Measurements from ENCODE around the gene INHA. TPM values are rescaled to one million over a fixed set of nuclear protein-coding genes. Genes with fewer than 3 reads are reported as not detected.

Gene INHA
- total RNA-seq, 1 donor from 2014 or later = 0.41 TPM

DNA sequence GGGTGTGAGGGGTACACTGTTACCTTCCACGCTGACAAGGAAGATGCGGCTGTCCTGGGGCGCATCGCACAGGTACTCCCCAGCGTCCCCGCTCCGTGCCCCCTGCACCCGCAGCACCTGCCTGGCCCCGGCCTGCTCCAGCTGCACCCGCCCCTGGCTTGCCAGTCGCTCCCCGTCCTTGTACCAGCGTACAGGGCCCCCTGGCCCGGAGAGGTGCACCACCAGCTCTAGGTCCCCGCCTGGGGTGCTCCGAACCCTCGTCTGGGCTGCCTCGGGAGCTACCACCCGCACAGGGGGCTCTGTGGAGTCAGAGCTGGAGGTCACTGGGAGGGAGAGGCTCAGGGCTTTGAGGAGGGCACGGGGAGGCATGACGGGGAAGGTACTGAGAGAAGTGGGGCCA is 14.8 kb upstream of the INHA start:
- no peak for DNase-seq (ENCODE audit: low spot score in 2 of 2)

DNA sequence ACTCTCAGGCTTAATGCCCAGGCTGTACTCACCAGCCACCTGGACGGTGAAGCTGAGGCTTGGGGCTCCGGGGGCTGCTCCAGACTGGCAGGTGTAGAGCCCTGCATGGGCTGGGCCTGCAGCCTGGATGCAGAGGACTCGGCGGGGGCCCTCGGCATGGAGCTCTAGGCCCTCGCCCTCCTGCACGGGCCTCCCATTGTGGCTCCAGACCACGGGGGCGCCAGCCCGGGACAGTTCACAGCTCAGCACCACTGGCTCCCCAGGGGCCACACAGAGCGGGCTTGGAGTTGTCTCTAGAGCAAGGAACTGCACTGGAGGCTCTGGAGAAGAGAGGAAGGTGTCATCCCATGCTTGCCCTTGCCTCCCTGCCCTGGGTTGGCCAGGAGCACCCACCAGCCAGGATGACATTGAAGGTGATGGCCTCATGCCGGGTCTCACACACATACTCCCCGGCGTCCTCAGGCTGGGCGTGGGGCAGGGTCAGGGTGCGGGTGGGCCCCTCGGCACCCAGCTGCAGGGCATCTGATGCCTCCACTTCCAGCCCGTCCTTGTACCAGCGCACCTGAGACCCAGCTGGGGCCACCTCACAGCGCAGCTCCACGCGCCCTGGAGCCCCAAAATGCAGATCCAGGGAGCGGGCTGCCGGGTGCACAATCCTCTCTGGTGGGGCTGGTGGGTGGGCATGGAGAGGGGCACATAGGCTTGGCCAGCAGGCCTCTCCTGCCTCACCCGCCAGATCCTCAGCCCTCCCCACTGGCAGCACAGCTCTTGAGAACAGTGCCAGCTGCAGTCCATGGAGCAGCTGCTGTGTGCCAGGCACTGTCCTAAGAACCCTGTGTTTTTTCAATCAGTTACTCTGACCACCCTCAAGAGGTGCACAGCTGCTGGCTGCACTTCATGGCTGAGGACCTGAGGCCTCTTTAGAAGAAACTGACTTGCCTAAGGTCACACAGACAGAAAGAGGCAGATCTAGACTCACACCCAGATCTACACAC is 14.0 kb upstream of the INHA start:
- no peak for FAIRE-seq

More for the DNA sequence above, 14.8 kb upstream of the INHA start:
- no peak for FAIRE-seq

DNA sequence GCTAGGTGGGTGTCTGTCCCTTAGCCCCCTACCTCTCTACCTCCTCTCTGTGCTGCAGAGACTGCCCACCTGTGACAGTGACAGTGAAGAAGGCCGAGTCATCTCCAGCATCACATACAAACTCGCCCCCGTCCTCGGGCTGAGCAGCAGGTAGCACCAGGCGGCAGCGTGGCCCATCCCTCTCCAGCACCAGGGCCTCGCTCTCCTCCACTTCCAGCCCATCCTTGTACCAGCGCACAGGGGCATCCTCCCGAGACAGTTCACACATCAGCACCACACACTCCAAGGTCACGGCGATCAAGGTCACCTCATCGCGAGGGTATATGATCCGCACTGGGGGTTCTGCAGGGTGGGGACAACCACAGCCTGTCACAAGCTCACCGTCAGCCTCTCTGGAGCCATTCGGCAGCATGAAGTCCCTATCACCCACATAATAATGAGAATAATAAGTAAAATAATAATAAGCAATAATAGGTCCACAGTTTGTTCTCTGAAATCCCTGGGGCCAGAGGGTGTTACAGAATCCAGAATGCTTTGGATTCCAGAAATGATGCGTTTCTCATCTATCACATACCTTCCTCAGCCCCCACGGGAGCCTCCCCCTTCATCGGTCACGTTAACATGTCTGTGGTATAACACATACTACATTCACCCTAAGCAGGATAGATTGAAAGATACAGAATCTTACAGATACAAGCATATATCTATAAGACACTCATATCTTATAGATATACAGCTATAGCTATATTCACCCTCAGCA is 12.8 kb upstream of the INHA start:
- FAIRE-seq = no peak
- no peak for DNase-seq (ENCODE audit: low spot score in 2 of 2)

More for the DNA sequence above, 14.0 kb upstream of the INHA start:
- DNase-seq (ENCODE audit: low spot score in 2 of 2) = no peak

GRCh38 chr2:219560037-219560892 is 11.8 kb upstream of the INHA start:
- FAIRE-seq (no peak), DNase-seq (ENCODE audit: low spot score in 2 of 2) (no peak)

GRCh38 chr2:219560893-219561178 is 11.3 kb upstream of the INHA start:
- DNase-seq (ENCODE audit: low spot score in 2 of 2) (no peak), FAIRE-seq (no peak)

DNA sequence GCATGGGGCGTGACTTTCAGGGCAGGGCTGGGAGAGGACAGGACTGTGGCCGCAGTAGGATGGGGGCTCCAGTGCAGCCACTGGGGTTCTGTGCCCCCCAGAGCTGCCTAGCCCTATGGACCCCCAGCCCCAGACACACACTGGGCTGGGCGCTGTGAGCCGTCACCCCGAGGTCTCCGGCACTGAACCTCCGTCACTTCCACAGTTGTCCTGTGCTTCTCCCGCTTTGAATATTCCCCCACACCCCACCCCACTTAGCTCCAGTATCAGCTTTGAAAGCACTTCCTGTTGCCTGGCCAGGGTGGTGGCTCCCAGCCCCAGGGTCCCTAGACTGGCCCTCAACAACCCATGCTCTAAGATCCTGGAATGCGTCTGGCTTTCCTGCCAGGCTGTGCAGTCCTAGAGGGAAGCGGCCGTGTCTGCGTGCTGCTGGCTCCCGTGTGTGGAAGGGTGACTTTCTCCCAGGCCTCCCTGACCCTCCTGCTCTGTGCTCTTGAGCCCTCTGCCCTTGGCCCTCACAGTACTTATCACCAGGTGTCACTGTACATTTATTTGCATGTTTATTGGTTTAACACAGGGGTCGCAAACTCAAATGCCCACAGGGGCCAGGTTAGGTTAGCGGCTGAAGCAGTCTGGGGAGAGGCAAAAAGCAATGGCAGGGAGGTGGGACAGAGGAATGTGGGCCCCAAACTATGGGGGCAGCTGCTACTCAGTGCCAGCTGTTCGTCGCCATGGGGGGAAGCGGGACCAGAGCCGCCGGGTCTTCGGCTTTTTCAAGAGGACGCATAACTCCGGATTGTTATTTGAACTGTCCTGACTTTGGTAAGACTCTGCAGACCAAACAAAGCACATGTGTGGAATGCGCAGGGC is 10.7 kb upstream of the INHA start:
- no peak for DNase-seq (ENCODE audit: low spot score in 2 of 2)

DNA sequence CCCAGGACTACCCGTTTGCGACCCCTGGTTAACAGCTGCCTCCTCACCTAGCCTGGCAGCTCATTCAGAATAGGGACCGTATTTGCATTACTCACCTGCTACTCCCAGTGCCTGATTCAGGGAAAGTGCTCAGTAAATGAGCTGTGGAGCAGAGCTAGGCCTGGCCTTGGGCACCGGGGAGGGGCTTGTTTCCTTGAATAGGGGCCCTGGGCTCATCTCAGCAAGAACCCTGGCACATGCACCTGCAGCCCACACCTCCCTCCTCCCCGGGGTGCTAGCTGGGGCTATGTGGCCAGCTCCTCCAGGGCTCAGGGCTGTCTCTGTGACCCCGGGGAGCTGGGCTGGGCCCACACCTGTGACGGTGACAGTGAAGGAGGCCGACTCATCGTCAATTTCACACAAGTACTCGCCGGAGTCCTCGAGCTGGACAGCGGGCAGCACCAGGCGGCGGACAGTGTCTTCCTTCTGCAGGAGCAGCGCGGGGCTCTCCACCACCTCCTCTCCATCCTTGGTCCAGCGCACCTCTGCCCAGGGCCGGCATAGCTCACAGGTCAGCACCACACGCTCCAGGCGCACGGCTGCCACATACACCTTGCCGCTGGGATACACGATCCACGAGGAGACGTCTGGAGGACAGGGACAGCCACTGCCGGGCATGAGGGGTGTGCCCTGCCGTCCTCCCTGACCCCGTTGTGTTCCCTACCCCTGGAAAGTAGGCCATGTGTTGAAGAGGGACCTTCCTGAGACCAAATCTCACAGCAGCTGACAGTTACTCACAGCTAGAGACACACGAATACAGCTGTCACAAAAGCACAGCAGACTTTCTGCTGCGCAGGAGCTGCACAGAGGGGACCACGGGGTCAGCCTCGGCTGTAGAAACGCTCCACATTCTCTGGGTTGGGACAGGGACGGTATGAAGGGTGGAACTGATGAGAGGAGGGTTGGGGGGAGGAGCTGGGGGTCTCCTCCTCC is 9.8 kb upstream of the INHA start:
- DNase-seq (ENCODE audit: low spot score in 2 of 2) (no peak), FAIRE-seq (no peak)

More for the DNA sequence above, 10.7 kb upstream of the INHA start:
- no peak for FAIRE-seq

GRCh38 chr2:219563271-219563928 is 8.7 kb upstream of the INHA start:
- FAIRE-seq = no peak

GRCh38 chr2:219565130-219566080 is 6.7 kb upstream of the INHA start:
- FAIRE-seq = no peak

More at GRCh38 chr2:219563271-219563928, 8.7 kb upstream of the INHA start:
- no peak for DNase-seq (ENCODE audit: low spot score in 2 of 2)

DNA sequence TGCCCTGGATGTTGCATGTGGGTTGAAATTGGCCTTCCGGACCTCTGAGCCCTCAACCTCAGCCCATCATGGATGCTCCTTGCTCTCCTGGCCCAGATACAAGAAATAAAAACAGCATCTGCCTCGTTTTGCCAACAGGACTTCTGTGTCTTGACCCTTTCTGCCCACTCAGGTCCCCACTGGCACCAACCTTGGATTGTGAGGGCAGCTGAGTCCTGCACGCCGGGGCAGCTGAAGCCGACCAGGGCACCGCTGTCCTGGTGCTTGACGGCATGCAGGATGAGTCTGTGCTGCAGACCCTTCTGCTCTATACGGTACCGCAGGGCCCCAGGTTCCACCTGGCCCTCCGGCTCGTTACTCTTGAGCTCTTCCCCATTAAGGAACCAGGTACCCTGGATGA is 5.5 kb upstream of the INHA start:
- no peak for FAIRE-seq
- DNase-seq (ENCODE audit: low spot score in 2 of 2) = no peak

More at GRCh38 chr2:219565130-219566080, 6.7 kb upstream of the INHA start:
- DNase-seq (ENCODE audit: low spot score in 2 of 2) = no peak

GRCh38 chr2:219567131-219567530 is 5.0 kb upstream of the INHA start:
- no peak for FAIRE-seq
- DNase-seq (ENCODE audit: low spot score in 2 of 2) = peak in 1 of 2 donors; percentile 24

DNA sequence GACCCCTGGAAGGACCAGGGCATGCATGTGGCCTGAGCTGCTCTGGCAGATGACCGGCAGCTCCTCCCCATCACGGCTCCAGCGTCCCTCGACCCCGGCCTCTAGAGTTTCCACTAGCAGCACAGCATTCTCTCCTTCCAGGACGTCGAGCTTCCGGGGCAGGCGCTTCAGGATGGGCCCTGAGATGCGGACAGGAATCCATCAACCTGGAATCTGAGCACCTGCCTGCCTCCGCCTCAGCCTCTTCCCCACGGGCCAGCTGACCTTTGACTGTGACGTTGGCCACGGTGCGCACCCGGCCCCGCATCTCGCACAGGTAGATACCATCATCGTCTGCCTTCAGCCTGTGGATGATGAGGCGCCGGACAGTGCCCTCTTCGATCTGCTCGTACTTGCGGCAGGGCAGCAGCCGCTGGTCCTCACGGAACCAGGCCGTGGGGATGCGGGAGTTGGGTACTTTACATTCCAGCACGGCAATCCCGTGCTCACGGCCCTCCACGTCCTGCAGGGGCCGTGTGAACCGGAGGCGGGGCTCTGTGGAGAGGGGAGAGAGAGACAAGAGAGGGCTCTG is 4.2 kb upstream of the INHA start:
- no peak for DNase-seq (ENCODE audit: low spot score in 2 of 2)
- no peak for FAIRE-seq

DNA sequence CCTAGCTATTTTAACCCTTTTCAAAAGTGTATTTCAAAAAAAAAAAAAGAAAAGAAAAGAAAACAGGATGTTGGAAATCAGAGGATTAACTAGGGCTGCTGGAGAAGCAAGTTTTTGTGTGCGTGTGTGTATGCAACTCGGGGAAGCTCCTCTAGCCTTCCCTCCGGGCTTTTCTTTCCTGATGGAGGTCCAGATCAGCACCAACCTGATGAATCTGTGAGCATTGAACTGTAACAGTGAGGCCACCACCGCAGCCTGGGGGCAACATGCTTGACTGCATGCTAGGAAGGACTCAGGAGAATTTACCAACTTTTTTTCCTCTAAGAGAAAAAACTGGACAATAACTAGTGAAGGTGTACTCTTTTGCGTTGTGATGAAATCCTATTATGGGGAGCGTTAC is 3.1 kb upstream of the INHA start:
- FAIRE-seq = no peak
- DNase-seq (ENCODE audit: low spot score in 2 of 2) = peak; percentile 2 to 5

DNA sequence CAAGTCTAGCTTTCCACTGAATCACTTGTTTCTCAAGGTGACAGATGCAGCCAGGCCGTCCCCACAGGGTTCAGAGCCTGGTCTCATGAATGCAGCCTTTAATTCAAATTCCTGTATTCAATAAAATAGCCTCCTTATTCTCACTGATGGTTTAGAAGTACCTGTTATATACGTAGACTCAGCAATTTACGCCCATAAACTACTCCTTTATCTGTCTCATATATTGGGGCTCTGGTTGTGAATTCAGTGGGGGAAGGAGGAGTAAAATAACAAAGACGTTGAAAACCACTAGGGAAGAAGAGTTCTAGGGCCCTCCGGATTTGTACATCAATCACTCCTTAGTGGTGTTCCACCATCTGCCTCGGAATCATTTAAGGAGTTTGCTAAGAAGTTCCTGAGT is 2.5 kb upstream of the INHA start:
- FAIRE-seq (no peak), DNase-seq (ENCODE audit: low spot score in 2 of 2) (peak; percentile 21 to 26)

- no peak for FAIRE-seq
- DNase-seq (ENCODE audit: low spot score in 2 of 2) = peak; percentile 64 to 65
These were observed 1.8 kb upstream of the INHA start for GRCh38 chr2:219570194-219570923.

DNA sequence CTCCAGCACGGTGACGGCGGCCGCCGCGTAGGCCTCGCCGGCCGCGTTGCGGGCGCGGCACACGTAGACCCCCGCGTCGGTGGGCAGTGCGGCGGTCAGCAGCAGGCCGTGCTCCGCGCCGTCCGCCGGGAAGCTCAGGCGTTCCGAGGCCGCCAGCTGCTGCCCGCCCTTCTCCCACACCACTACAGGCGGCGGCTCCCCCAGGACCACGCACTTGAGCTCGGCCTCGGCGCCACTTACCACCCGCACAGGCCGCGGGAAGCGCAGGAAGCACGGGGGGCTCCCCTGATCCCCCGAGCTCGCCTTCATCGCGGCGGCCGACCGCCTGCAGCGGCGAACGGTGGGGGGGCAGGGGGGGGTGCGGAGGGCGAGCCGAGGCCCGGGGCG is 1.2 kb upstream of the INHA start:
- DNase-seq (ENCODE audit: low spot score in 2 of 2) (no peak), FAIRE-seq (no peak)
